IMR-90 (cell line): ENCODE data around the gene KATNB1. TPM values are rescaled to one million over a fixed set of nuclear protein-coding genes. Genes with fewer than 3 reads are reported as not detected.

ENCODE experiments used
- ATAC-seq: fragments of 200-7000 bp; cut with Tn5 transposase; 2 replicates; pipeline ENCODE4 v1.9.1; 2020; ENCODE audit warnings: low read depth, mild to moderate bottlenecking, moderate library complexity
- BruUV-seq: library from RNA; stranded (reverse); fragments of 400-500 nt; replicated peaks from 2 replicates; lab custom pipeline; 2021; lab: Mats Ljungman, UMichigan
- CTCF ChIA-PET: fragments of 300-600 bp; formaldehyde crosslinking; extraction: SDS; loops from one replicate; lab custom pipeline; 2021; ENCODE audit warnings: antibody characterized with exemption; lab: Yijun Ruan, JAX
- POLR2A ChIA-PET: fragments of 300-600 bp; sonication (Branson Sonifier 250); formaldehyde crosslinking; loops from one replicate; lab custom pipeline; 2022; ENCODE audit warnings: antibody characterized with exemption; ENCODE audit not compliant: unreplicated experiment; lab: Charles Lee
- DNase-seq: peaks from one replicate; pipeline ENCODE4 v3.0.0; 2013
- H2AFZ ChIP-seq: replicated peaks from 2 replicates; pipeline ENCODE3; 2013; ENCODE audit warnings: low read length, mild to moderate bottlenecking; ENCODE audit not compliant: poor library complexity
- H2AK5ac ChIP-seq: 2 replicates; pipeline ENCODE4 v1.6.1; 2013; ENCODE audit warnings: low read depth, low read length, inconsistent platforms
- H2AK9ac ChIP-seq: replicated peaks from 2 replicates; pipeline ENCODE3; 2013; ENCODE audit warnings: mild to moderate bottlenecking, low read depth, low read length, moderate library complexity; ENCODE audit not compliant: poor library complexity
- H2BK120ac ChIP-seq: 2 replicates; pipeline ENCODE4 v1.6.1; 2013; ENCODE audit warnings: low read depth, low read length, inconsistent platforms
- H2BK15ac ChIP-seq: 3 replicates; pipeline ENCODE4 v1.6.1; 2013; ENCODE audit warnings: low read depth, low read length, inconsistent platforms
- H2BK20ac ChIP-seq: 2 replicates; pipeline ENCODE4 v1.6.1; 2013; ENCODE audit warnings: low read depth, mild to moderate bottlenecking, inconsistent platforms, low read length, moderate library complexity
- H2BK5ac ChIP-seq: 2 replicates; pipeline ENCODE4 v1.6.1; 2013; ENCODE audit warnings: mild to moderate bottlenecking, low read depth, low read length, inconsistent platforms; ENCODE audit not compliant: poor library complexity, severe bottlenecking
- H3K14ac ChIP-seq: replicated peaks from 2 replicates; pipeline ENCODE4 v1.6.1; 2013; ENCODE audit warnings: low read depth, low read length, inconsistent platforms
- H3K18ac ChIP-seq: 2 replicates; pipeline ENCODE4 v1.6.1; 2013; ENCODE audit warnings: low read depth, low read length, control low read depth
- H3K23ac ChIP-seq: 2 replicates; pipeline ENCODE4 v1.6.1; 2013; ENCODE audit warnings: low read depth, low read length, inconsistent platforms
- H3K27ac ChIP-seq: 2 replicates; pipeline ENCODE4 v1.5.1; 2013; ENCODE audit warnings: mild to moderate bottlenecking, control low read depth, low read length; ENCODE audit not compliant: insufficient read depth
- H3K27me3 ChIP-seq: 2 replicates; pipeline ENCODE4 v1.6.1; 2013; ENCODE audit warnings: low read length; ENCODE audit not compliant: control insufficient read depth, insufficient read depth
- H3K36me3 ChIP-seq: 2 replicates; pipeline ENCODE4 v1.6.1; 2013; ENCODE audit warnings: low read length, mixed read lengths; ENCODE audit not compliant: control insufficient read depth, insufficient read depth
- H3K4ac ChIP-seq: 2 replicates; pipeline ENCODE4 v1.6.1; 2013; ENCODE audit warnings: low read depth, low read length, inconsistent platforms
- H3K4me1 ChIP-seq: 2 replicates; pipeline ENCODE4 v1.6.1; 2013; ENCODE audit warnings: low read length, mixed read lengths; ENCODE audit not compliant: control insufficient read depth, insufficient read depth
- H3K4me2 ChIP-seq: 2 replicates; pipeline ENCODE4 v1.6.1; 2013; ENCODE audit warnings: low read depth, mild to moderate bottlenecking, control low read depth, low read length, moderate library complexity
- H3K4me3 ChIP-seq: 2 replicates; pipeline ENCODE4 v1.5.1; 2013; ENCODE audit warnings: low read depth, mild to moderate bottlenecking, control low read depth, low read length, moderate library complexity; ENCODE audit not compliant: insufficient read depth
- H3K56ac ChIP-seq: 2 replicates; pipeline ENCODE4 v1.6.1; 2013; ENCODE audit warnings: low read length, inconsistent platforms; ENCODE audit not compliant: insufficient read depth; ENCODE audit errors: extremely low read depth
- H3K79me1 ChIP-seq, 2 experiments: 2 replicates each; pipeline ENCODE4 v1.6.1; 2013; ENCODE audit warnings: low read length in 2 of 2, inconsistent platforms in 1 of 2, low read depth in 1 of 2
- H3K9ac ChIP-seq: 2 replicates; pipeline ENCODE4 v1.6.1; 2013; ENCODE audit warnings: low read depth, low read length, control low read depth
- H3K9me1 ChIP-seq: 2 replicates; pipeline ENCODE4 v1.6.1; 2013; ENCODE audit warnings: low read length, inconsistent platforms; ENCODE audit not compliant: insufficient read depth
- H3K9me3 ChIP-seq: 2 replicates; pipeline ENCODE4 v1.6.1; 2013; ENCODE audit warnings: low read length; ENCODE audit not compliant: control insufficient read depth, insufficient read depth
- H4K20me1 ChIP-seq: 2 replicates; pipeline ENCODE4 v1.6.1; 2013; ENCODE audit warnings: low read length, inconsistent platforms; ENCODE audit not compliant: insufficient read depth
- H4K5ac ChIP-seq: 2 replicates; pipeline ENCODE4 v1.6.1; 2013; ENCODE audit warnings: mild to moderate bottlenecking, low read depth, low read length, control low read depth
- H4K8ac ChIP-seq, 2 experiments: 2 replicates each; pipeline ENCODE4 v1.6.1; 2013; ENCODE audit warnings: low read depth in 2 of 2, low read length in 2 of 2, control low read depth in 1 of 2, inconsistent platforms in 1 of 2
- H4K91ac ChIP-seq: 2 replicates; pipeline ENCODE4 v1.6.1; 2013; ENCODE audit warnings: low read depth, low read length, inconsistent platforms; ENCODE audit not compliant: insufficient read depth
- FOS ChIP-seq: fragments of 150-350 bp; IDR thresholded peaks from 2 replicates; pipeline ENCODE4 v1.6.1; 2016; ENCODE audit warnings: low read depth, low read length
- MXI1 ChIP-seq: IDR thresholded peaks from 2 replicates; pipeline ENCODE4 v1.6.1; 2012; ENCODE audit warnings: low read depth, mild to moderate bottlenecking, low read length, moderate library complexity, borderline replicate concordance
- RAD21 ChIP-seq: IDR thresholded peaks from 2 replicates; pipeline ENCODE4 v1.6.1; 2012; ENCODE audit warnings: low read length, improper control_type of control experiment
- WGBS, 2 experiments: methylation state at CpG; one replicate each; pipeline versions ENCODE4 v1.1.5 to v1.1.7; 2013; ENCODE audit warnings: missing lambda C conversion rate in 2 of 2; ENCODE audit not compliant: insufficient read length in 1 of 2; ENCODE audit errors: extremely low coverage in 2 of 2; 5-methylcytosine and 5-hydroxymethylcytosine counted together
- dilution Hi-C: fragments of 300-500 bp; cut with HindIII; formaldehyde crosslinking; loops from one replicate; pipeline ENCODE4 v1.14.3; 2018; ENCODE audit warnings: low sequenced_read_pairs; ENCODE audit not compliant: unreplicated experiment
- in situ Hi-C: fragments of 300-500 bp; cut with MboI; formaldehyde crosslinking; loops from 3 replicates; pipeline ENCODE4 v1.14.3; 2019; ENCODE audit warnings: low sequenced_read_pairs, inconsistent platforms, mixed read lengths
- intact Hi-C: fragments of 100-400 bp; cut with micrococcal nuclease; formaldehyde crosslinking; loops from 2 replicates; pipeline ENCODE4 v1.10.0; 2022
- polyA plus RNA-seq, 3 experiments: library from polyadenylated mRNA; depleted of rRNA; stranded (reverse); fragments of >200 nt; gene quantifications; 2 replicates each; pipeline ENCODE4 v1.2.3, GENCODE V29; 2012; ENCODE audit warnings: low replicate concordance in 1 of 3
- total RNA-seq: library from RNA; depleted of rRNA; stranded (reverse); fragments of >200 nt; gene quantifications from 2 replicates; pipeline ENCODE4 v1.2.3, GENCODE V29; 2012
- TF ChIP-seq, protein P1 (sequence below): fragments of 150-350 bp; IDR thresholded peaks from 2 replicates; pipeline ENCODE4 v1.6.1; 2017; ENCODE audit warnings: mild to moderate bottlenecking, antibody characterized with exemption, low read length, low read depth
- TF ChIP-seq, protein P2 (sequence below): fragments of 150-350 bp; IDR thresholded peaks from 2 replicates; pipeline ENCODE4 v1.6.1; 2016; ENCODE audit warnings: low read depth, mild to moderate bottlenecking, low read length, moderate library complexity, borderline replicate concordance

The KATNB1 gene
- total and polyA plus RNA-seq, 2 of the 4 experiments (the other 2 are of a cell fraction): 10.9 to 23.5 TPM

DNA sequence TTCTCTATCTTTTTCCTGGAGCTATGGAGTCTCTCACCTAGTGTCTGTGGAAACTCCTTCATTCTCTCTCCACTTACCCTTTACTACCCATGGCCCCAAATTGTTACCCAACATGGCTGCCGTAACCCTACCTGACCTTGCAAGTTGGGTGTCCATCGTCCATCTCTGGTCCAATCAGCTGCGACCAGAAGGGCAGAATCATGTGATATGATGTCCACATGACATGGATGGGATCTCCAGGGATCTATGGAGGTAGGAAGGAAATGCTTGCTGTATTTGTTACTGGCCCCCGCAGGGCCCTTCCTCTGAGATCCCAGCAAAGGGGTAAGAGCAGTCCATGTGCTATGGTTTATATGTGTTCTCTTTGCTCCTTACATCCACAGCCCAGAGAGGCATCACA is 49.0 kb upstream of the KATNB1 start:
- Histone ChIP-seq H3K9ac (no peak overlapping the region), H3K23ac (no peak overlapping the region), H3K4me3 (no peak overlapping the region), H3K79me1 (no peaks in the 10 kb centered on the region), H3K14ac (no peak overlapping the region), H3K27me3 (peaks cover 66% of the 10 kb centered on the region), H3K9me3 (no peaks in the 10 kb centered on the region), H2BK120ac (no peak overlapping the region), H2BK5ac (no peak overlapping the region), H3K36me3 (no peaks in the 10 kb centered on the region), H2AK5ac (no peak overlapping the region), H4K20me1 (no peaks in the 10 kb centered on the region), H4K91ac (no peak overlapping the region), H2AFZ (no peak overlapping the region), H2BK15ac (no peak overlapping the region), H3K56ac (no peak overlapping the region), H3K9me1 (no peaks in the 10 kb centered on the region), H3K4me1 (no peaks in the 10 kb centered on the region), H3K27ac (no peak overlapping the region), H3K4me2 (no peak overlapping the region), H3K18ac (no peak overlapping the region), H2AK9ac (no peak overlapping the region), H2BK20ac (no peak overlapping the region), H4K5ac (no peak overlapping the region), H3K4ac (no peak overlapping the region), H4K8ac (no peak overlapping the region)
- ATAC-seq: no peak
- TF ChIP-seq, protein P1, sequence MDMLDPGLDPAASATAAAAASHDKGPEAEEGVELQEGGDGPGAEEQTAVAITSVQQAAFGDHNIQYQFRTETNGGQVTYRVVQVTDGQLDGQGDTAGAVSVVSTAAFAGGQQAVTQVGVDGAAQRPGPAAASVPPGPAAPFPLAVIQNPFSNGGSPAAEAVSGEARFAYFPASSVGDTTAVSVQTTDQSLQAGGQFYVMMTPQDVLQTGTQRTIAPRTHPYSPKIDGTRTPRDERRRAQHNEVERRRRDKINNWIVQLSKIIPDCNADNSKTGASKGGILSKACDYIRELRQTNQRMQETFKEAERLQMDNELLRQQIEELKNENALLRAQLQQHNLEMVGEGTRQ: peak; percentile 9; the same call in 1 of the 2 replicates
- TF ChIP-seq FOS: no peak
- TF ChIP-seq, protein P2, sequence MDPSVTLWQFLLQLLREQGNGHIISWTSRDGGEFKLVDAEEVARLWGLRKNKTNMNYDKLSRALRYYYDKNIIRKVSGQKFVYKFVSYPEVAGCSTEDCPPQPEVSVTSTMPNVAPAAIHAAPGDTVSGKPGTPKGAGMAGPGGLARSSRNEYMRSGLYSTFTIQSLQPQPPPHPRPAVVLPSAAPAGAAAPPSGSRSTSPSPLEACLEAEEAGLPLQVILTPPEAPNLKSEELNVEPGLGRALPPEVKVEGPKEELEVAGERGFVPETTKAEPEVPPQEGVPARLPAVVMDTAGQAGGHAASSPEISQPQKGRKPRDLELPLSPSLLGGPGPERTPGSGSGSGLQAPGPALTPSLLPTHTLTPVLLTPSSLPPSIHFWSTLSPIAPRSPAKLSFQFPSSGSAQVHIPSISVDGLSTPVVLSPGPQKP: no peak
- no peak for TF ChIP-seq MXI1
- no peak for TF ChIP-seq RAD21
- no peak for DNase-seq
- no CpG with 5 or more reads among the region's 4 CpGs for WGBS, 2 experiments
- in situ Hi-C loops: no loop called here
- CTCF ChIA-PET: interaction anchor here (1.0 kb wide), 1 partner anchor 110 kb away, joined by 3 read pairs; no protein-coding TSS in a partner anchor
- POLR2A ChIA-PET: no interaction called here
- dilution Hi-C loops: no loop called here
- BruUV-seq: no TSS peak
- intact Hi-C loops: no loop called here
